Hematopoietic multipotent progenitor cell treated with erythropoietin and hydrocortisone succinate and interleukin-3 and kit ligand, for 4 days (in vitro differentiated cells): Measurements from ENCODE around the gene WNT7B.
A peak's percentile ranks its signal among the peaks of the same experiment; 100 is the strongest.

Experiments used
- DNase-seq: peaks from one replicate; pipeline ENCODE4 v3.0.0-alpha.2; 2015

The WNT7B gene

GRCh38 chr22:45977003-45977411 lies at the start of gene WNT7B:
Gene WNT7B, minus strand, starts transcription at chr22:45977162. Its CDS starts 408 bp downstream, at chr22:45976754.
- DNase-seq = no peak

DNA sequence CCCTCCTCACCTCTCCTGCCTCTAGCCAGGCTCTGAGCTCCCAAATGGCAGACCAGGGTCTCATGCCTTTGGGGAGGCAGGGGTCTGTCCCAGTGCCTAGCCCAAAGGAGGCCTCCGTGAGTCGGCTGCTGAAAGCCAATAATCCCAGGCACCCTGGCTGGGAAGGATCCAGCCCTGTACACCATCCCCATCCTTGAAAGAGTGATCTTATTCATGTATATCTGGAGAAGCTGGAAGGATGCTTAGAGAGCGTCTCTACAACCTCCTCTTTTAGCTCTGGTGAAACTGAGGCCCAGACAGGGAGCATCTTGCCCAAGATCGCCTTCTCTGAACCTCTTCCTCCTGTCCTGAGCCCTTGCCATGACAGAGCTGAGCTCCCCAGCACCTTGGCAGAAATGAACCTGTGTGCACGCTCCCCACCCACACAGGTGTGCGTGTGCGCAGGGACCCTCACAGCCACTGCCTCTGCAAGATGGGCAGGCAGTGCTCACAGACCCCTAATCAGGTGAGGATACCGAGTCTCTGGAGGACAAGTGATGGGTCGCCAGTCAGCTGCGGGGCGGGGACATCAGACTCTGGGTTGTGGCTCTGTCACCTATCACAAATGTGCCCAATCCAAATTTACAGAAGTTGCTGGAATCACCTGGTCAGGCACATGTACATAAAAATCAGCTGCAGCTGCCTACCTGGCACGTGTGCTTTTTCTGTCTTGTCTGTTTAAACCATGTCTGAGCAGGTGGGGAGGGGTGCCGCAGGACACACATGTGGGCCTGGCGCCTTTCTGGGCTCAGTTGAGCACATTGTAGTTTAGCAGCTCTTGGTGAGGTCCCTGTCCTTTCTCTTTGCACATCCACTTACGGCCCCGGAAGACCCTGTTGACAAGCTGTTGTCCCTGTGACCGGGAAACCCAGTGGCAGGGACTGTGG lies 49.3 kb upstream of the WNT7B start:
- no peak for DNase-seq

GRCh38 chr22:46025225-46025972 lies 48.4 kb upstream of the WNT7B start:
- DNase-seq = no peak

GRCh38 chr22:46024136-46024840 lies 47.3 kb upstream of the WNT7B start:
- no peak for DNase-seq

DNA sequence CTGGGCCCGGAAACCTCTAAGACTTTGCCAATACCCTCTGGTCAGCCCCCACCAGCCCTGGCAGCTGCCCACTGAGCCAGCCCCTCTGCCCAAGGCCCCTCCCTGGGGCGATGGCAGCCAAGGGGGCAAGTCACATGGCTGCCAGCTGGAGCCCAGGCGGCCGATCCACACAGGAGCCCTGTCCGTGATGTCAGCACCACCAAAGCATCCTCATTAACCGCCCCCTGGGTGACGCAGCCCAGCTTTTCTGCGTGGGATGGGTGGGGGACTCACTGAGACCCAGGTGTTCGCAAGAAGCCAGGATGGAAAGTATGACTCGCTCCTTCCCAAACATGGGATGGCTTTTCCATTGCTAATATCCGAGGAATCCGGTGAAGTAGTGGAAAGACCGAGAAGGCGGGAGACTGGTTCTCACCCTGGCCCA lies 46.6 kb upstream of the WNT7B start:
- DNase-seq = no peak

DNA sequence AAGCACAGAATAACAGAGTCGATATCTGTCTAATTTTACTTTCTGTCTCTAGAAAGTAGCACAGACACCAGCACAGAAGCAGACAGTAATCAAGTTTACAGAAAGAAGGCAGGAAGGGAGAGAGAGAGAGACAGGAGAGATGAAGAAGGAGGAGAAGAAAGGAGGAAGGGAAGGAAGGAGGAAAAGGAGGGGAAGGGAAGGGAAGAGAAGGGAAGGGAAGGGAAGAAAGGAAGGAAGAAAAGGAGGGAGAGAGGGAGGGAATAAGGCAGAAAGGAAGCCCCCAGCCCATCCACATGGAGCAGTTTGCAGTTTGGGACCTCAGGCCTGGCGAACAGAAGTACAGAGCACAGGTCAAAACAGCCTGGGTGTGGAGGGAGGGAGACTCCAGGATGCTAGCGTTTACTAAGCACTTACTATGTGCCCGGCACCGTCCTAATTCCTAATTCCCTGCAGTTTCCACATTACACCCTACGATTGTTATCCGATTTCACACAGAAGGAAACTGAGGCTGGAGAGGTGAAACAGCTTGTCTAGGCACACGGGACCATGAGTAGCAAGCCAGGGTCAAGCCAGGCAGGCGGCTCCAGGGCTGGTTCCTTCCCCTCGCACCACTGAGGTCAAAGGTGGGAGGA lies 46.0 kb upstream of the WNT7B start:
- no peak for DNase-seq

DNA sequence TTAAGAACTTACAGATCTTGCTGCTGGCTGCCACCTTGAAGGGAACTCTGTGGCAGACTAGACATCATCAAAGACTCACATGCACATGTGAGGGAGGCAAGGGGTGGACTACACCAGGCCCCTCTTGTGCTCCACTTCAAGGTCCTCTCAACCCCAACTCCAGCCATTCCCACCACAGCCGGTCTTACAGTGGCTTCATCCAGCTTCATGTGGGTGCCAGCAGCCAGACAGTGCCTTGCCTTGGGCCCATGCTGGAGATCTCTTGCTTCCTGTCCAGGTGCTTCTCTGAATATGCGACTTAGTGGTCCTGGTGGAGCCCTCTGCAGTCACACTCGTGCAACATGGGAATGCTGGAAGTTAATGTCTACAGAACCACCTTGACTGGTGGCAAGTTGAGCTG lies 44.6 kb upstream of the WNT7B start:
- no peak for DNase-seq

GRCh38 chr22:46019351-46019750 lies 42.4 kb upstream of the WNT7B start:
- no peak for DNase-seq

DNA sequence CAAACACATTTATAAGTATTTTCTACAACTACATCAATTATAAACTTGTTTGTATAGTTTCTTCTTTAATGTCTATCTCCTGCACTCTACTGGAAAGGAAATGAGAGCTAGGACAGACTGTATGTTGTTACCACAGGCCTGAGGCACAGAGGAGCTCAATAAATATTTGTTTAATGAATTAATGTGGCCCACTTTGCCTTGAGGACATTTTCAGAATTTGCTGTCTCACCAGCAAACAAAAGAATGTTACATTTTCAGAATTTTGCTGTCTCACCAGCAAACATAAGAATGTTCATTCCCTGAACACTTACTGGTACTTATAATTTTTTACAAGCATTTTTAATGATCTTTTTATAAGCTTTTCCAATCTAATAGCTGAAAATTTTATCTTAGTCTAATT lies 41.9 kb upstream of the WNT7B start:
- no peak for DNase-seq

GRCh38 chr22:46017166-46017565 lies 40.2 kb upstream of the WNT7B start:
- DNase-seq = no peak

DNA sequence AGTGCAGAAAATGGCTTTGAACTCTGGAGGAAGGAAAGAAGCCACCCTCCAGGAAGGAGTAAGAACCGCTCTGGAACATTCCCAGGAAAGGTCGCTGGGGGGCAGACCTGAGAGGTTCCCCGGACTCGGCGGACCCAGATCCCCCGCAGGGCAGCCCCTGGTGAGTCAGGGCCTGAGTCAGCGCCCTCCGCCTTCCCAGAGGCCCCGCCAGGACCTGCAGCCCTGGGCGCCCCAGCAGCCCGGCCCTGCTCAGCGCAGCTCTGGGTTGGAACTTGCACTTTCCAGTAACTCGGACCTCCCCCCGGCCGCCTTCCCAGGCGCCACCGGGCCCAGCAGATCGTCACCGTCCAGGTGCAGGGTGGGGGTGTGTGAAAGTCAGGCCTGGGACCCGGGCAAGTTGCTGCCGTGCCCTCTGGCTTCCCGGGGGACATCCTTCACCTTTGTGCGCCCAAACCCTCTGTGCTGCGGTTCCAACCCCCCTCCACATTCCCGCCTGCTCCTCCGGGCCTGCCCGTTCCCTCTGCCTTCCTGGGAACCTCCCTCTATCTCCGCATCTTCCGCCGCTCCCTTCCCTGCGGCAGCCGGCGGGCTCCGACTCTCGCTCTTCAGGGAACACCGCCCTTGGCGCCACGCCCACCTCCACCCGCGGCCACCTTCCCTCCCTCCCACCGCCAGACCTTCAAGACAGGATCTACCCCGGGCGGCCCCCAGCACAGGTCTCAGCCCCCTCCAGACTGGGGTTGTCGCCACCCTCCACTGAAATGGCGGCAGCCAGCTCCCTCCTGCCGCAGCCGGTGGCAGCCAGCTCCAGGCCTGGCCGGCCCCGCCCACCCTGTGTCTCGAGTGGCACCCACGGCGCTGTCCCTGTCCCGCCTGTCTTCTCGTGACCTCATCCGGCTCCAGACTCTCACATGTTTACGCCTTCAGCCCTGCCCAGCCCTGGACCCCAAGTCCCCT lies 36.8 kb upstream of the WNT7B start:
- DNase-seq = peak; percentile 97

DNA sequence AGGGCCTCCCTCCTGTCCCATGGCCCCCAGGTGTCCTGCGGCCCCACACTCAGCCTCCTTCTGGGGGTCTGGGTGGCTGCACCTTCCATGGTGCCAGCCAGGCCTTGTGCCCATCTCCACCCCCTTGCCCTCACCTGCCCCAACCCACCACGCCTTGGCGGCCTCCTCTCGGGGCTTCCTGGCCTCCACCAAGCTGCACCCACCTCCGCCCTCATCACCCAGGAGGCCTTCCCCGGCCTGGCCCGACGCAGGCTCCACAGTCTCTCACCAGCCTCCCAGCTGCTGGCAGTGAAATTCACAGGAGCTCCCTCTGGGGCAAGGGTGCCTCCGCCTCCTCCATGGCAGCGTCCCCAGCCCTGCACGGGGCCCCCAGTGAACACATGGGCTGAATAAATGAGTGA lies 35.9 kb upstream of the WNT7B start:
- no peak for DNase-seq

GRCh38 chr22:46012182-46012880 lies 35.4 kb upstream of the WNT7B start:
- DNase-seq = no peak

DNA sequence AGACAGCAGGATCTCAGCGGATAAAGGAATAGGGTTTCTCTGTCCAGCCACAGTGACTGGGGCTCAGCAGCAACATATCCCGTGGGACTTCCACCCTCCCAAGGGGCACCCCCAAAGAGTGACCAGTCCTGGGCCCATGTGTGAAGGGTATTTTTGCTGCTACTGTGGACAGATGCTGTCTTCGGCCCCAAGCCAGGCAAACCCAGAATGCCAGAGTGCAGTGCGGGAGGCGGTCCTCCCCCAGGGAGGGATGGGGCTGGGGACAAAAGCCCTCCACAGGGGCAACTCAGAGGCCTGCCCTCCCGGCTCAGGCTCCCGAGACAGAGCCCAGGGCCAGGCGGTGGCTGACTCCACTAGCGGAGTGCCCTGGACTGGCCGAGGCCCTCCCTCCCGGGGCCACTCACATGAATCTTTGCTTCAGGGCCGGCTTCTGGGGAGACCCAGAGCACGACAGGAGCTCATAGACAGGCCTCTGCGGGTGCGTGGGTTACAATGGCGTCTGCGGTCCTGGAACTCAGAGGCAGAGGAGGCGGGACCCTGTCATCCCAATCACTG lies 34.7 kb upstream of the WNT7B start:
- DNase-seq = no peak

- DNase-seq = no peak
These were observed 34.1 kb upstream of the WNT7B start for GRCh38 chr22:46010951-46011626.

- DNase-seq = no peak
These were observed 33.4 kb upstream of the WNT7B start for GRCh38 chr22:46010207-46010867.

- DNase-seq = no peak
These were observed 32.8 kb upstream of the WNT7B start for GRCh38 chr22:46009730-46010129.

- no peak for DNase-seq
These were observed 32.1 kb upstream of the WNT7B start for GRCh38 chr22:46008836-46009596.

- DNase-seq = no peak
These were observed 31.3 kb upstream of the WNT7B start for GRCh38 chr22:46008291-46008690.
